22Rv1 (cell line): ENCODE results near the gene VSTM2B.

Experiments
- ZFX ChIP-seq: fragments of 450-650 bp; IDR thresholded peaks from 2 replicates; pipeline ENCODE4 v1.6.1; 2017; ENCODE audit warnings: antibody characterized with exemption, borderline replicate concordance
- TF ChIP-seq, protein P1 (sequence below): fragments of 450-650 bp; IDR thresholded peaks from 2 replicates; pipeline ENCODE4 v1.5.1; 2017; ENCODE audit warnings: mild to moderate bottlenecking

DNA sequence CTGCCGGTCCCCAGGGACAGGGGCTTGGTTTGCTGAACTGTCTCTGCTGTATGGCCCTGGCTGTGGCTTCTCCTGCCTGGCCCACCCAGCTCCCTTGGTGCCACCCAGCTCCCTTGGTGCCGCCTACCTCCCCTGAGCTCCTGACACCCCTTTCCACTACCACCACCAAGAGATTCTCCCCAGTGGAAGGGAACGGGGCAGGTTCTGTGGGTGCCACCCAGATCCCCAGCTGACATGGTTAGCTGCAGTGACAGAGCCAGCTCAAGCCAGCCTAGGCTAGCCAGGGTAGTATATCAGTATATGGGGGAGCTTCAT is 51.8 kb downstream of the VSTM2B start:
- TF ChIP-seq, protein P1, sequence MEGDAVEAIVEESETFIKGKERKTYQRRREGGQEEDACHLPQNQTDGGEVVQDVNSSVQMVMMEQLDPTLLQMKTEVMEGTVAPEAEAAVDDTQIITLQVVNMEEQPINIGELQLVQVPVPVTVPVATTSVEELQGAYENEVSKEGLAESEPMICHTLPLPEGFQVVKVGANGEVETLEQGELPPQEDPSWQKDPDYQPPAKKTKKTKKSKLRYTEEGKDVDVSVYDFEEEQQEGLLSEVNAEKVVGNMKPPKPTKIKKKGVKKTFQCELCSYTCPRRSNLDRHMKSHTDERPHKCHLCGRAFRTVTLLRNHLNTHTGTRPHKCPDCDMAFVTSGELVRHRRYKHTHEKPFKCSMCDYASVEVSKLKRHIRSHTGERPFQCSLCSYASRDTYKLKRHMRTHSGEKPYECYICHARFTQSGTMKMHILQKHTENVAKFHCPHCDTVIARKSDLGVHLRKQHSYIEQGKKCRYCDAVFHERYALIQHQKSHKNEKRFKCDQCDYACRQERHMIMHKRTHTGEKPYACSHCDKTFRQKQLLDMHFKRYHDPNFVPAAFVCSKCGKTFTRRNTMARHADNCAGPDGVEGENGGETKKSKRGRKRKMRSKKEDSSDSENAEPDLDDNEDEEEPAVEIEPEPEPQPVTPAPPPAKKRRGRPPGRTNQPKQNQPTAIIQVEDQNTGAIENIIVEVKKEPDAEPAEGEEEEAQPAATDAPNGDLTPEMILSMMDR: no peak
- no peak for TF ChIP-seq ZFX
